Measurements from ENCODE around the gene MATR3.
A peak's percentile ranks its signal among the peaks of the same experiment; 100 is the strongest.

The MATR3 gene

DNA sequence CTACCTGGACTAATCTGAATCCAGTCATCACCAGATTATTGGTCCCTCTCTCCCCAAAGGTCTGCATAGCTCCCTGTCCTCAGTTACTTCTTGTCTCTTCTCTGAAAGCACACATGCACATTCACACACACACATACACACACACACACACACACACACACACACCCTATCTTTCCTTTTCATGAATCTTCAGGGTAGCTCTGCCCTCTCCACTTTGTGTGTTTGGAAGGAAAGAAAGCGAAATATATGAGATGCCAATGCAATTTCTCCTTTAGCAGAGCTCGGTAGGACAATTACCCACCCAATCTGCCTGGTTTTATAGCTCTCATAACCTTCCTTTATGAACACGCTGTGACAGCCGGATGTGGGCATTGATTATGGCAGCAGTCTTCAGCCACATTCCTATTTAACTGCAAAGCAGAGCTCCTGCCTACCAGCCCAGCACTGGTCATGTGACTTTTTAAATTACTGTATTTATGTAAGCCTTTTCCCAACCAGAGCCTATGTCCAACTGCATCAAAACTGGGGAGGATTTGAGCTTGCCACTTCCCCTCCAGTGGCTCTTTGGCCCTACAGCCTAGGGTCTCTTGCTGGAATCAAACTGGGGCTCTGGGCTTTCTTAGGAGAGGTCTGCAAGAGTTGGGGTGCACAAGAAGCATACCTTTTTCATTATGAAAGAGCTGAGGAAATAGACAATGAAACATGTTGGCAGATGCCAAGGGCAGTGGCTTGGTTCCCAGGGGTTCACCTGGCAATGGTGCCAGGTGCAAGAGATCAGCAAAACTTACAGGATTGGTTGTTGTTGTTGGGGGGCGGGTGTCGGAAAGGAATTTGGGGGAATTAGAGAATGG is 20.8 kb upstream of the MATR3 start:
- DNase-seq (ENCODE audit: low read depth) = no peak

GRCh38 chr5:139273322-139273571 is 20.3 kb upstream of the MATR3 start:
- no peak for DNase-seq (ENCODE audit: low read depth)

DNA sequence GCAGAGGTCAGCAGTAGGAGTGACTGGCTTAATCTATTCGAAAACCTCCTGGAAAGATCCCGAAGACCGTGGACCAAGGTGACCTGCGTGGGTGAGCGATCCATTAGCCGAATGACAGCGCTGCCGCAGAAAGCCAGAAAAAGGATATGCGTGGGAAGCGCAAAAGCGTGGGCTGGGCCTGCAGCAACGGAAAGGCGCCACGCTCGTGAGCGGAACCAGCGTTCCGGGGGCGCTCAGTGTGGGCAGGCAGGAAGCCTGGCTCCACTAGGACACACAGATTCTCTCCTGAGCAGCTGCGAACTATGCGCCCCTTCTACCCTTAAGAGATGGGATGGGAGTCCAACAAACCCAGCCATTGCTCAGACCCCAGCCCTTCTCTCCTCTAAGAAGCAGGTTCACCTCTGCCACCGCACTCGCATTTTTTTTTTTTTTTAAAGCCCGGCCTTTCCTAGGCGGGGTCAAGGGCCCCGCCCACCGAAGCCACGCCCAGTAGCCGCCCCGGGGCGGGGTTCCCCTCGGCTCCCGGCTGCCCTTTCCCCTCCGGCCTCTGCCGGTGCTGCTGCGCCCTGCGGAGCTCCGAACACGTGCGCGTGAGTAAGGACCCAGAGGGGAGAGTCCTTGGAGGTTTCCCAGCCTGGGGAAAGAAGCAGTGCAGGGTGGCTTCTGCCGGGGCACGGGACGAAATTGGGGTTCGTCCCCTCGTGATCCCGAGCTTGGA is 19.8 kb upstream of the MATR3 start:
- peak; percentile 77 for DNase-seq (ENCODE audit: low read depth)

GRCh38 chr5:139275536-139275935 is 18.0 kb upstream of the MATR3 start:
- DNase-seq (ENCODE audit: low read depth) = no peak

- DNase-seq (ENCODE audit: low read depth) = no peak
Observed at GRCh38 chr5:139275956-139276355, 17.6 kb upstream of the MATR3 start.

DNA sequence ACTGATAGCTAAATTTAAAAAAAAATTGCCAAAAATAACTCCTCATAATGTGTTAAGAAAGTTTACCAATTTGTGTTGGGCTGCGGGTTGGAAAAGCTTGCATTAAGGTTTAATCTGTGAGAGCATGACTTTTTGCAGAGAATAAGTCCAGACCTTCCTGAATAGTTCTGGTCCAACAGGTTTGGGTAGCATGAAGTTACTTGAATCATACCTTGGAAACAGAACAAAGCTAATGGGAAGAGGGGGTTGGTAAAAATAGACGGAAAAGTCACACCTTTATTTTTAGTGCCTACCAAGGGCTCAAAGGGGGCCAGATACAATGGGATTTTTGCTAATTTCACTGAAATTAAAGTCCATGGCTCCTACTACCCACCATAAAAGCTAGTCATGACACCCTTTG is 17.1 kb upstream of the MATR3 start:
- DNase-seq (ENCODE audit: low read depth) = no peak

GRCh38 chr5:139277171-139277570 is 16.4 kb upstream of the MATR3 start:
- no peak for DNase-seq (ENCODE audit: low read depth)

DNA sequence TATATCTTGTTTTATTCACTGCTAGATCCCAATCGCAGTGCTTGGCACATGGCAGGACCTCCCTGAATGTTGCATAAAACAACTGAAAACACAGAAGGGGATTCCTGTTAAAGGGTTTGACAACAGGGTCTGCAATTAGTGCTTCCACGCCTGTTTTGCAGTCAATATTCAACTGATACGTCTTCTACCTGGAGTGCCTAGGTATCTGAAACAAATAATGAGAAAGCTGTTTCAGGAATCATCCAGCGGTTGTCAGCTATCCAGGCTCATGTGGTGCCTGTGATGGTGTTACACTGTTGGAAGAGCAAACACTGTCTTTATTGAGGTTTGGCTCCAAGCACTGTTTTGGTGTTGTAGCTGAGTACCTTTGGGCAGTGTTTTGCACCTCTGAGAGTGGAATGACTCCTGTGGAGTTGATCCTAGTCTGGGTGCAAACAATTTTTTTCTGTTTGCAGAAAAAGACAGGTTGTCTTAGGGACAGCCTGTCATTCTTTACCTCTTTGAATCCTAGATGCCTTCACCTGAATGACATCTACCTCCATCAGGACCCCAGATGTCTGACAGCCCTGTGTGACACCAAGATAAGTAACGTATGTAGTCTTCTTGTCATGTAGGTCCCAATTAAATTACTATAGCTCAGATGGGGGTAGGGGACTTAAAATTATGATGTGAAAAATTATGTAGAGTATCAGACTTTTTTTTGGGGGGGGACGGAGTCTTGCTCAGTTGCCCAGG is 14.8 kb upstream of the MATR3 start:
- no peak for DNase-seq (ENCODE audit: low read depth)

GRCh38 chr5:139282197-139282557 is 11.4 kb upstream of the MATR3 start:
- DNase-seq (ENCODE audit: low read depth) = no peak

GRCh38 chr5:139283252-139284166 is 10.0 kb upstream of the MATR3 start:
- no peak for DNase-seq (ENCODE audit: low read depth)

DNA sequence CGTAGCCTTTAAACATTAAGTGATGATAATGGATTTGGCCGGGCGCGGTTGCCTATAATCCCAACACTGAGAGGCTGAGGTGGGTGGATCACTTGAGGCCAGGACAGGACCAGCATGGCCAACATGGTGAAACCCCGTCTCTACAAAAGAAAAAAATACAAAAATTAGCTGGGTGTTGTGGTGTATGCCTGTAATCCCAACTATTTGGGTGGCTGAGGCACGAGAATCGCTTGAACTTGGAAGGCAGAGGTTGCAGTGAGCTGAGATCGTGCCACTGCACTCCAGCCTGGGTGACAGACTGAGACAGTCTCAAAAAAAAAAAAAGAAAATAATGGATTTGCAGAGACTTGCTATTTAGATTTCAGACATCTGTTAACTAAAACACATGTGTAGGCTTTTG is 9.2 kb upstream of the MATR3 start:
- no peak for DNase-seq (ENCODE audit: low read depth)

- DNase-seq (ENCODE audit: low read depth) = no peak
Observed at GRCh38 chr5:139285651-139286392, 7.7 kb upstream of the MATR3 start.

GRCh38 chr5:139287890-139288635 is 5.5 kb upstream of the MATR3 start:
- DNase-seq (ENCODE audit: low read depth) = no peak

- no peak for DNase-seq (ENCODE audit: low read depth)
Observed at GRCh38 chr5:139291051-139291450, 2.5 kb upstream of the MATR3 start.

- DNase-seq (ENCODE audit: low read depth) = no peak
Observed at GRCh38 chr5:139293202-139293506, 386 bp upstream of the MATR3 start.

DNA sequence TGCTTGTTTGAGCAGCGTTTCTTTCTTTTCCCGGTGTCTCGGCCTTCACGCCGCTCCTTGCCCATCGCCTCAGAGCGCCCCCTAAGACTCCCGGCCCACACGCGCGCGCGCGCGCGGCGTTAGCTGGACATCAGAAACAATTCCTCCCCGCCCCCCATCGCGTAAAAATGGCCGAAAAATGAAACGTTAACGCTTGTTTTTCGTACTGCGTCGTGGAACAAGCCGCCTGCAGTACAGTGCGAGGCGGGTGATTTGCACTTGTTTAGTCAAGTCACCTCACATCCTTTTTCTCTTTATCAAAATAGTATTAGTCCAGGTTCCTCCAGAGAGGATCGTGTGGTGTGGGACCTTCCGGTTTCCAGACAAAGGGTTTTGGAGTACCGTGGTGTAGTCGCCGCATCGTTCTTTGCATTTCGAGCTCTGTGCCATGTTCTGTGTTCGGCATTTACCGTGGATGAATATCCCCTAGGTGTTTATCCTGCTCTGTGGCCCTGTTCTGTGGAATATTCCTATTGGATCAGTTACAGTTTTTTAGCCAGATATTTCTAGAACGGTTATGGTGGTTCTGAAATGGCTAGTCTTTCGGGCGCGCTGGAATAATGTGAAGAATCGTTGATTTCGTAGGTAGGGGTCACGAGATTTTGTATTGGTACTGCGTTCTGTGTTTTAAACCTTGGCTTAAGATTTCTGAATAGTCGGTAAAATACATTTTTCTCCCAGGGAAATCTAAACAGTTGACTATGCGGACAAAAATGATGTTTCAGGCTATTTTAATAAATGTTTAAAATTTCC is 1.0 kb downstream of the MATR3 start:
- DNase-seq (ENCODE audit: low read depth) = peak; percentile 40

GRCh38 chr5:139295346-139296057 is 2.0 kb downstream of the MATR3 start:
- no peak for DNase-seq (ENCODE audit: low read depth)

- no peak for DNase-seq (ENCODE audit: low read depth)
Observed at GRCh38 chr5:139296198-139296597, 2.7 kb downstream of the MATR3 start.

DNA sequence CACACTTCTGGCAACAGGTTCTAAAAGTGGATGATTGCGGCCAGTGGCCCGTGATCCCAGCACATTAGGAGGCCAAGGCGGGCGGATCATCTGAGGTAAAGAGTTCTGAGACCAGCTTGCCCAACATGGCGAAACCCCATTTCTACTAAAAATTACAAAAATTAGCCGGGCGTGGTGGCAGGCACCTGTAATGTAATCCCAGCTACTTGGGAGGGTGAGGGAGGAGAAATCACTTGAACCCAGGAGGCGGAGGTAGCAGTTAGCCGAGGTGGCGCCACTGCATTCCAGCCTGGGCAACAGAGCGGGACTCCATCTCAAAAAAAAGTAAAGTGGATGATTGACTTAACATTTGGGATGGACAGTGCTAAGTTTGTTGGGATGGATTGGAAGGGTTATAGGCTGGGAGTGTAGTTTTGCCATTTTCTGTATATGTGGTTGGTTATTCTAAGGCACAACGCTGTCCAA is 3.4 kb downstream of the MATR3 start:
- DNase-seq (ENCODE audit: low read depth) = no peak
